ENCODE measurements around the gene XYLT2.

Gene XYLT2

GRCh38 chr17:50372758-50373556, 27.0 kb downstream of the XYLT2 start, which contains the start of the genes EME1 and MRPL27:
Gene EME1 (plus strand): TSS chr17:50373229. CDS start chr17:50375209, 1,980 bp downstream.
Gene MRPL27 (minus strand): TSS chr17:50373184. CDS start chr17:50373170, 14 bp downstream.
- Mint-ChIP-seq H3K36me3 (ENCODE audit: low read depth) (peaks cover 40% of the 10 kb centered on the region), H3K27ac (peak within 1 kb of the TSS; percentile 92 to 98 (median 98)), H3K27me3 (ENCODE audit: low read depth) (no peaks in the 10 kb centered on the region), H3K9me3 (no peaks in the 10 kb centered on the region), H3K4me1 (peaks cover 21% of the 10 kb centered on the region), H3K4me3 (peak within 1 kb of the TSS; percentile 96 to 98 (median 97))
- TF ChIP-seq CTCF (IDR thresholded peaks at IDR 0.05; ENCODE audit: unreplicated experiment in 3 of 3), result no peak

DNA sequence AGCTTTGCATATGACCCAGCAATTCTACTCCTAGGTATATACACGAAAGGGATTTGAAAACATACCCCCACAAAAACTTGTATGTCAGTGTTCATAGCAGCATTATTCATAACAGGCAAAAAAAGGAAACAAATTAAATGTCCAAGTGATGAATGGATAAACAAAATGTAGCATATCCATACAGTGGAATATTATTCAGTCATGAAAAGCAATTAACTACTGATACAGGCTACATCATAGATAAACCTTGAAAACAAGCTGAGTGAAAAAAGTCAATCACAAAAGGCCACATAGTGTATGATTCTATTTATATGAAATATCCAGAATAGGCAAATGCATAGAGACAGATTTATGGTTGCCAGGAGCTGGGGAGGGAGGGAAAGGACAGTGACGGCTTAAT, 27.8 kb downstream of the XYLT2 start:
- H3K27ac Mint-ChIP-seq, result peak overlapping the region in 2 of 3 experiments; percentile 92 to 98
- peak overlapping the region; percentile 96 to 98 (median 97) for H3K4me3 Mint-ChIP-seq
- peaks cover 33% of the 10 kb centered on the region for H3K36me3 Mint-ChIP-seq (ENCODE audit: low read depth)
- peaks cover 21% of the 10 kb centered on the region for H3K4me1 Mint-ChIP-seq
- TF ChIP-seq CTCF (IDR thresholded peaks at IDR 0.05; ENCODE audit: unreplicated experiment in 3 of 3), result no peak
- H3K27me3 Mint-ChIP-seq (ENCODE audit: low read depth), result no peaks in the 10 kb centered on the region
- H3K9me3 Mint-ChIP-seq, result no peaks in the 10 kb centered on the region

GRCh38 chr17:50375858-50376538, 30.1 kb downstream of the XYLT2 start:
- Mint-ChIP-seq H3K4me1 (peaks cover 21% of the 10 kb centered on the region), H3K36me3 (ENCODE audit: low read depth) (peaks cover 19% of the 10 kb centered on the region), H3K9me3 (no peaks in the 10 kb centered on the region), H3K4me3 (no peak overlapping the region), H3K27ac (no peak overlapping the region), H3K27me3 (ENCODE audit: low read depth) (no peaks in the 10 kb centered on the region)
- no peak for TF ChIP-seq CTCF (IDR thresholded peaks at IDR 0.05; ENCODE audit: unreplicated experiment in 3 of 3)

- H3K4me3 Mint-ChIP-seq, result no peak overlapping the region
- no peak overlapping the region for H3K27ac Mint-ChIP-seq
- H3K36me3 Mint-ChIP-seq (ENCODE audit: low read depth), result peaks cover 29% of the 10 kb centered on the region
- no peaks in the 10 kb centered on the region for H3K4me1 Mint-ChIP-seq
- TF ChIP-seq CTCF (IDR thresholded peaks at IDR 0.05; ENCODE audit: unreplicated experiment in 3 of 3), result no peak
- H3K27me3 Mint-ChIP-seq (ENCODE audit: low read depth), result no peaks in the 10 kb centered on the region
- no peaks in the 10 kb centered on the region for H3K9me3 Mint-ChIP-seq
Measured at GRCh38 chr17:50379351-50380132, 33.6 kb downstream of the XYLT2 start.

DNA sequence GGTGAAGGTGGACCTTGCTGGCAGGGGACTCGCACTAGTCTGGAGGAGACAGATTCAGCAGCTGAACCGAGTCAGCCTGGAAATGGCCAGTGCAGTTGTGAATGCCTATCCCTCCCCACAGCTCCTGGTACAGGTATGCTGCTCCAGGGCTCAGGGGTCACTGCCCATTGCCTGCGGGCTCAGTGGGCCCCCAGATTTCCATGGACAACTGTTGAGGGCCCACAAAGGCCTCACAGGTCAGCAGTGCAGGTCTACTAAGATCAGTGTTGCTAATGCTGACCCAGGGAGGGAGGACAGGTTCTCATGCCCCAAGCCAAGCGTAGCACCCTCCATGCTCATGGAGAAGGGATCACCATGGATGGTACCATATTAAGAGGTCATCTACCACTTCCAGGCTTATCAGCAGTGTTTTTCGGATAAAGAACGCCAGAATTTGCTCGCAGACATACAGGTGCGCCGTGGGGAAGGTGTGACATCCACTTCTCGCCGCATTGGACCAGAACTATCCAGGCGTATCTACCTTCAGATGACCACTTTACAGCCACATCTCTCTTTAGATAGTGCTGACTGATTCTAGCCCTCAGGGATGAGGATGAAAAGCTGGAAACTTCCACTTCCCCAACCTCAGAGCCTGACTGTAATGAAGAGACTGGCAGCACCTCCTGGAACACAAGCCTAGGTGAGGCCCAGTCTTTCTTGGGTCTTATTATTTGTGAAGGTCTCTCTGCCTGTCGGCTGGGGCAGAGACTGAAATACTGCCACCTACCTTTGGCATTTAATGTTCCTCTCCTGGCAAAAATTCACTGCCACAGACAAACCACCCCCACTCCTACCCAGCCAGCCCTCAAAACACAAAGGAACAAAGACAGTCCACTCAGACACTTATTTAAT, 34.7 kb downstream of the XYLT2 start:
- Mint-ChIP-seq H3K36me3 (ENCODE audit: low read depth) (peaks cover 39% of the 10 kb centered on the region), H3K27me3 (ENCODE audit: low read depth) (no peaks in the 10 kb centered on the region), H3K9me3 (no peaks in the 10 kb centered on the region), H3K4me3 (no peak overlapping the region), H3K4me1 (no peaks in the 10 kb centered on the region), H3K27ac (no peak overlapping the region)
- no peak for TF ChIP-seq CTCF (IDR thresholded peaks at IDR 0.05; ENCODE audit: unreplicated experiment in 3 of 3)
